MCF 10A (cell line): Measurements from ENCODE around the gene FOXA3. TPM values are rescaled to one million over a fixed set of nuclear protein-coding genes. Genes with fewer than 3 reads are reported as not detected.
A peak's percentile ranks its signal among the peaks of the same experiment; 100 is the strongest.

Experiments used
- BruUV-seq: library from RNA; stranded (reverse); fragments of 400-500 nt; replicated peaks from 2 replicates; lab custom pipeline; 2021; lab: Mats Ljungman, UMichigan
- CTCF ChIA-PET: fragments of 300-600 bp; sonication (Branson Sonifier 250); formaldehyde crosslinking; extraction: SDS; loops from one replicate; lab custom pipeline; 2021; ENCODE audit warnings: antibody characterized with exemption, inconsistent platforms; lab: Yijun Ruan, JAX
- POLR2A ChIA-PET: fragments of 300-600, 350-650 bp; sonication (Branson Sonifier 250); formaldehyde crosslinking; extraction: SDS; loops from one replicate; lab custom pipeline; 2020; ENCODE audit warnings: antibody characterized with exemption, inconsistent platforms; lab: Yijun Ruan, JAX
- DNase-seq: peaks from one replicate; pipeline ENCODE4 v3.0.0-alpha.2; 2018; ENCODE audit not compliant: unreplicated experiment
- H3K27ac Mint-ChIP-seq: one replicate; pipeline ENCODE4 v1.8.0; 2022; ENCODE audit warnings: mild to moderate bottlenecking, low read depth, mixed read lengths; ENCODE audit not compliant: unreplicated experiment
- H3K27me3 Mint-ChIP-seq: one replicate; pipeline ENCODE4 v1.8.0; 2022; ENCODE audit warnings: mixed read lengths; ENCODE audit not compliant: insufficient read depth, unreplicated experiment
- H3K36me3 Mint-ChIP-seq: one replicate; pipeline ENCODE4 v1.8.0; 2022; ENCODE audit warnings: mild to moderate bottlenecking, moderate library complexity, mixed read lengths; ENCODE audit not compliant: insufficient read depth, unreplicated experiment
- H3K4me1 Mint-ChIP-seq: one replicate; pipeline ENCODE4 v1.8.0; 2022; ENCODE audit warnings: mixed read lengths; ENCODE audit not compliant: insufficient read depth, unreplicated experiment
- H3K4me3 Mint-ChIP-seq: one replicate; pipeline ENCODE4 v1.8.0; 2022; ENCODE audit warnings: mild to moderate bottlenecking, moderate library complexity, mixed read lengths; ENCODE audit not compliant: unreplicated experiment
- H3K9me3 Mint-ChIP-seq: one replicate; pipeline ENCODE4 v1.8.0; 2022; ENCODE audit warnings: mixed read lengths; ENCODE audit not compliant: unreplicated experiment
- CTCF ChIP-seq: fragments of 200-600 bp; IDR thresholded peaks from one replicate; pipeline ENCODE4 v1.8.0; 2022; ENCODE audit warnings: antibody characterized with exemption, mild to moderate bottlenecking; ENCODE audit not compliant: unreplicated experiment
- intact Hi-C: fragments of 100-400 bp; cut with micrococcal nuclease; formaldehyde crosslinking; loops from 2 replicates; pipeline ENCODE4 v1.14.1; 2022
- total RNA-seq: library from RNA; stranded (reverse); gene quantifications from 2 replicates; pipeline ENCODE4 v1.2.3, GENCODE V29; 2022

FOXA3 gene
- total RNA-seq, 1 experiment from 2014 or later: not detected

- ChIA-PET CTCF (interaction anchor here (0.6 to 0.9 kb wide), 3 partner anchors 12 to 54 kb away, joined by 3 read pairs; partner anchors contain the start of gene SIX5), POLR2A (interaction anchor here (1.1 to 1.7 kb wide), 2 partner anchors 10 to 12 kb away, joined by 3 to 6 read pairs; no protein-coding TSS in a partner anchor)
- intact Hi-C loops: no loop called here
- peaks cover 15% of the 10 kb centered on the region for H3K4me1 Mint-ChIP-seq
- TF ChIP-seq CTCF: no peak
- H3K27ac Mint-ChIP-seq: no peak overlapping the region
- H3K4me3 Mint-ChIP-seq: no peak overlapping the region
- no peaks in the 10 kb centered on the region for H3K27me3 Mint-ChIP-seq
- BruUV-seq: no TSS peak
- DNase-seq: no peak
- H3K36me3 Mint-ChIP-seq: peaks cover 55% of the 10 kb centered on the region
- no peaks in the 10 kb centered on the region for H3K9me3 Mint-ChIP-seq
Observed at GRCh38 chr19:45822716-45823115, 41.4 kb upstream of the FOXA3 start.

GRCh38 chr19:45823182-45823581, 40.9 kb upstream of the FOXA3 start:
- Mint-ChIP-seq H3K4me1 (peaks cover 15% of the 10 kb centered on the region), H3K36me3 (peaks cover 60% of the 10 kb centered on the region), H3K27me3 (no peaks in the 10 kb centered on the region), H3K9me3 (no peaks in the 10 kb centered on the region), H3K27ac (no peak overlapping the region), H3K4me3 (no peak overlapping the region)
- intact Hi-C loops: no loop called here
- BruUV-seq: no TSS peak
- ChIA-PET POLR2A (interaction anchor here (1.1 to 1.7 kb wide), 5 partner anchors 11 to 131 kb away, joined by 3 to 6 read pairs (median 3); partner anchors contain the start of genes QPCTL and SNRPD2), CTCF (interaction anchor here (0.6 to 2.5 kb wide), 4 partner anchors 12 to 54 kb away, joined by 3 to 11 read pairs (median 3); partner anchors contain the start of gene SIX5)
- DNase-seq: no peak
- no peak for TF ChIP-seq CTCF

GRCh38 chr19:45824041-45824471, 40.1 kb upstream of the FOXA3 start:
- peak; percentile 60 for DNase-seq
- Mint-ChIP-seq H3K4me1 (peaks cover 15% of the 10 kb centered on the region), H3K36me3 (peaks cover 68% of the 10 kb centered on the region), H3K27ac (peak overlapping the region; percentile 17), H3K27me3 (no peaks in the 10 kb centered on the region), H3K4me3 (no peak overlapping the region), H3K9me3 (no peaks in the 10 kb centered on the region)
- BruUV-seq: no TSS peak
- TF ChIP-seq CTCF: no peak
- ChIA-PET POLR2A (interaction anchor here (0.8 to 1.7 kb wide), 7 partner anchors 12 to 132 kb away, joined by 3 to 6 read pairs (median 3); partner anchors contain the start of genes IRF2BP1, QPCTL and SNRPD2), CTCF (interaction anchor here (0.6 to 2.5 kb wide), 5 partner anchors 7 to 540 kb away, joined by 3 to 11 read pairs (median 5); partner anchors contain the start of genes RSPH6A and SIX5)
- intact Hi-C loops: no loop called here

GRCh38 chr19:45824531-45825262, 39.4 kb upstream of the FOXA3 start:
- Mint-ChIP-seq H3K36me3 (peaks cover 66% of the 10 kb centered on the region), H3K9me3 (no peaks in the 10 kb centered on the region), H3K27me3 (no peaks in the 10 kb centered on the region), H3K27ac (peak overlapping the region; percentile 17), H3K4me1 (peaks cover 15% of the 10 kb centered on the region), H3K4me3 (no peak overlapping the region)
- no TSS peak for BruUV-seq
- ChIA-PET CTCF (interaction anchor here (0.5 to 2.5 kb wide), 7 partner anchors 8 to 539 kb away, joined by 3 to 11 read pairs (median 5); partner anchors contain the start of genes RSPH6A and SIX5), POLR2A (interaction anchor here (0.8 to 1.7 kb wide), 7 partner anchors 11 to 133 kb away, joined by 3 to 6 read pairs (median 3); partner anchors contain the start of genes FBXO46, QPCTL and SNRPD2)
- intact Hi-C loops: no loop called here
- no peak for TF ChIP-seq CTCF
- DNase-seq: no peak
